Tibial nerve (tissue), 4 donors: ENCODE measurements around the gene PJVK. TPM values are rescaled to one million over a fixed set of nuclear protein-coding genes. Genes with fewer than 3 reads are reported as not detected.

Source experiments
- DNase-seq, 2 donors: peaks; one replicate each; pipeline ENCODE4 v3.0.0-alpha.2; 2019; ENCODE audit warnings: low spot score in 2 of 2
- H3K27ac ChIP-seq, 4 donors: fragments of 200-600 bp; sonication (generic) in 3 of 4; one replicate each; pipeline ENCODE4 v1.5.1; 2017 to 2019; ENCODE audit warnings: mild to moderate bottlenecking in 1 of 4
- H3K27me3 ChIP-seq, 2 donors: fragments of 200-600 bp; sonication (generic) in 1 of 2; one replicate each; pipeline versions ENCODE4 v1.5.1 to v1.6.0; 2017 to 2019
- H3K36me3 ChIP-seq, 3 donors: fragments of 200-600 bp; sonication (generic); one replicate each; pipeline ENCODE4 v1.5.1; 2018 to 2019
- H3K4me1 ChIP-seq, 4 donors: fragments of 200-600 bp; sonication (generic) in 3 of 4; one replicate each; pipeline ENCODE4 v1.5.1; 2017 to 2019
- H3K4me3 ChIP-seq, 4 donors: fragments of 200-600 bp; sonication (generic) in 3 of 4; one replicate each; pipeline ENCODE4 v1.5.1; 2017 to 2019; ENCODE audit warnings: mild to moderate bottlenecking in 1 of 4, moderate library complexity in 1 of 4
- H3K9me3 ChIP-seq, 4 donors: fragments of 200-600 bp; sonication (generic) in 3 of 4; one replicate each; pipeline ENCODE4 v1.5.1; 2017 to 2019
- CTCF ChIP-seq, 5 experiments: fragments of 200-600 bp in 3 of 5; fragments of 450-650 bp in 2 of 5; sonication (generic) in 3 of 5; IDR thresholded peaks; one replicate each; pipeline ENCODE4 v1.5.1; 2016 to 2019; ENCODE audit warnings: antibody characterized with exemption in 5 of 5, mild to moderate bottlenecking in 3 of 5, moderate library complexity in 2 of 5
- EP300 ChIP-seq, 2 donors: sonication (generic); formaldehyde crosslinking; IDR thresholded peaks; one replicate each; pipeline ENCODE4 v1.6.1; 2017; ENCODE audit warnings: antibody characterized with exemption in 2 of 2, mild to moderate bottlenecking in 1 of 2
- POLR2A ChIP-seq, 2 donors: fragments of 450-650 bp; IDR thresholded peaks; one replicate each; pipeline ENCODE4 v1.6.1; 2017; ENCODE audit warnings: antibody characterized with exemption in 2 of 2, mild to moderate bottlenecking in 2 of 2, moderate library complexity in 2 of 2
- WGBS, 2 donors: methylation state at CpG; one replicate each; pipeline ENCODE4 v1.1.5; 2018; 5-methylcytosine and 5-hydroxymethylcytosine counted together
- total RNA-seq, 4 donors: library from RNA; depleted of rRNA; stranded (reverse); fragments of >200 nt; gene quantifications; one replicate each; pipeline ENCODE4 v1.1.0, GENCODE V29; 2016

The PJVK gene
- total RNA-seq = 1 to 10 TPM; 5.1 to 9.6 (median 6.8) TPM

GRCh38 chr2:178450774-178451525 is at the start of gene PJVK, which contains the start of gene PRKRA:
Gene PJVK (plus strand): TSS chr2:178451378. CDS start chr2:178453410, 2,032 bp downstream.
Gene PRKRA (minus strand): TSS chr2:178451175. CDS start chr2:178451030, 145 bp downstream.
- H3K4me1 ChIP-seq = peaks cover 0 to 32% (median 16%) of the 10 kb centered on the region in 4 donors
- peak within 1 kb of the TSS; percentile 78 to 99 (median 92) for H3K4me3 ChIP-seq
- H3K27ac ChIP-seq = peak within 1 kb of the TSS; percentile 96 to 99 (median 98)
- peaks cover 0 to 23% (median 5%) of the 10 kb centered on the region in 3 donors for H3K36me3 ChIP-seq
- DNase-seq = peak; percentile 94 to 96
- no peaks in the 10 kb centered on the region for H3K27me3 ChIP-seq
- TF ChIP-seq CTCF (IDR thresholded peaks at IDR 0.05) (peak in 3 of 5 experiments; percentile 27 to 37 (median 28)), POLR2A (IDR thresholded peaks at IDR 0.05) (peak; percentile 65 to 98), EP300 (IDR thresholded peaks at IDR 0.05) (peak; percentile 66 to 98)
- no peaks in the 10 kb centered on the region for H3K9me3 ChIP-seq
- 0 to 1% methylated on average over 12 to 33 of the region's 76 CpGs for WGBS, 2 donors

GRCh38 chr2:178401994-178402437 is 49.2 kb upstream of the PJVK start:
- Histone ChIP-seq H3K9me3 (no peaks in the 10 kb centered on the region), H3K36me3 (no peaks in the 10 kb centered on the region), H3K4me1 (peaks cover 0 to 3% (median 0%) of the 10 kb centered on the region in 4 donors), H3K4me3 (no peak overlapping the region), H3K27me3 (no peaks in the 10 kb centered on the region), H3K27ac (no peak overlapping the region)
- TF ChIP-seq EP300 (IDR thresholded peaks at IDR 0.05) (no peak), CTCF (IDR thresholded peaks at IDR 0.05) (no peak), POLR2A (IDR thresholded peaks at IDR 0.05) (no peak)
- DNase-seq = no peak
- WGBS, 2 donors = 66 to 76% methylated on average over 6 of the region's 6 CpGs

- H3K9me3 ChIP-seq = no peaks in the 10 kb centered on the region
Observed at GRCh38 chr2:178403671-178404306, 47.4 kb upstream of the PJVK start.

GRCh38 chr2:178404368-178404767 is 46.8 kb upstream of the PJVK start:
- TF ChIP-seq CTCF (IDR thresholded peaks at IDR 0.05) (no peak), POLR2A (IDR thresholded peaks at IDR 0.05) (no peak), EP300 (IDR thresholded peaks at IDR 0.05) (no peak)
- H3K27ac ChIP-seq = no peak overlapping the region
- H3K4me3 ChIP-seq = no peak overlapping the region
- WGBS, 2 donors = 26 to 30% methylated on average over 4 of the region's 4 CpGs
- H3K27me3 ChIP-seq = no peaks in the 10 kb centered on the region
- no peaks in the 10 kb centered on the region for H3K36me3 ChIP-seq
- no peaks in the 10 kb centered on the region for H3K9me3 ChIP-seq
- H3K4me1 ChIP-seq = no peaks in the 10 kb centered on the region
- no peak for DNase-seq

More at GRCh38 chr2:178403671-178404306, 47.4 kb upstream of the PJVK start:
- WGBS, 2 donors = 69 to 76% methylated on average over 3 of the region's 3 CpGs
- no peaks in the 10 kb centered on the region for H3K27me3 ChIP-seq
- H3K27ac ChIP-seq = no peak overlapping the region
- H3K4me3 ChIP-seq = no peak overlapping the region
- TF ChIP-seq POLR2A (IDR thresholded peaks at IDR 0.05) = no peak
- TF ChIP-seq CTCF (IDR thresholded peaks at IDR 0.05) = no peak
- no peak for TF ChIP-seq EP300 (IDR thresholded peaks at IDR 0.05)
- no peak for DNase-seq
- no peaks in the 10 kb centered on the region for H3K4me1 ChIP-seq
- no peaks in the 10 kb centered on the region for H3K36me3 ChIP-seq

- H3K36me3 ChIP-seq = no peaks in the 10 kb centered on the region
- no peaks in the 10 kb centered on the region for H3K27me3 ChIP-seq
- DNase-seq = no peak
- no peaks in the 10 kb centered on the region for H3K4me1 ChIP-seq
- TF ChIP-seq CTCF (IDR thresholded peaks at IDR 0.05) = no peak
- no peak for TF ChIP-seq EP300 (IDR thresholded peaks at IDR 0.05)
- TF ChIP-seq POLR2A (IDR thresholded peaks at IDR 0.05) = no peak
- H3K27ac ChIP-seq = no peak overlapping the region
- H3K4me3 ChIP-seq = no peak overlapping the region
- H3K9me3 ChIP-seq = no peaks in the 10 kb centered on the region
- WGBS, 2 donors = 80 to 83% methylated on average over 5 of the region's 5 CpGs
Observed at GRCh38 chr2:178409261-178409660, 41.9 kb upstream of the PJVK start.
